ENCODE results near the gene SYMPK. TPM values are rescaled to one million over a fixed set of nuclear protein-coding genes. Genes with fewer than 3 reads are reported as not detected.

SYMPK gene
- total RNA-seq, 1 experiment from 2014 or later = 85.5 TPM

DNA sequence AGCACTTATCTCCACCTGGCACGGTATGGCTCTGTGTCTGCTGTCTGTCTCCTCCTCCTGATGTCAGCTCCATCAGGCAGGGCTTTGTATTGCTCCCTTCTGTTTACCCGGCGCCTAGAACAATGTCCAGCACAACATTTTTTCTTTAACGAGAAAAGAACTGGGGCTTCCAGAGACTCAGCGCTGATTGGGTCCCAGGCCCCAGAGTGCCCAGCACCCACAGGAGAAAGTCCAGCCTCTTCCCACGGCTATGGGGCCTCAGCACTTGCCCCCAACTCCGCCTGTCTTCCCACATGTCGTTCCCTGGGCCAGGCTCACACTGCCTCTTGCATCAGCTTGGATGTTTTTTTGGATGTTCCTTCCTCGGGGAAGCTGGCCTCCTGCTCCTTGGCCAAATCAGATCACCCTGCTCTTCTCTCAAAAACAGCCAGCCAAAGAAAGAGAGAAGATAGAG is 32.6 kb upstream of the SYMPK start:
- intact Hi-C loops (cut with micrococcal nuclease; ENCODE audit: unreplicated experiment) = no loop called here
- Histone ChIP-seq H3K4me3 (ENCODE audit: low read depth, low read length, poor library complexity, severe bottlenecking) (no peak overlapping the region), H3K9me3 (ENCODE audit: low read depth, low read length, poor library complexity, severe bottlenecking) (no peaks in the 10 kb centered on the region), H3K27ac (ENCODE audit: low read depth, low read length, poor library complexity, severe bottlenecking) (no peak overlapping the region), H3K27me3 (replicated peaks; ENCODE audit: insufficient read depth, low read depth, low read length, poor library complexity) (no peaks in the 10 kb centered on the region), H3K36me3 (ENCODE audit: insufficient read depth, low read length, poor library complexity, severe bottlenecking) (peaks cover 3% of the 10 kb centered on the region), H3K4me1 (ENCODE audit: insufficient read depth, low read length, poor library complexity, severe bottlenecking) (no peaks in the 10 kb centered on the region)
- TF ChIP-seq EZH2 (IDR thresholded peaks at IDR 0.05; ENCODE audit: borderline replicate concordance, low read depth, low read length, poor library complexity, severe bottlenecking) = no peak
- TF ChIP-seq, protein P1, sequence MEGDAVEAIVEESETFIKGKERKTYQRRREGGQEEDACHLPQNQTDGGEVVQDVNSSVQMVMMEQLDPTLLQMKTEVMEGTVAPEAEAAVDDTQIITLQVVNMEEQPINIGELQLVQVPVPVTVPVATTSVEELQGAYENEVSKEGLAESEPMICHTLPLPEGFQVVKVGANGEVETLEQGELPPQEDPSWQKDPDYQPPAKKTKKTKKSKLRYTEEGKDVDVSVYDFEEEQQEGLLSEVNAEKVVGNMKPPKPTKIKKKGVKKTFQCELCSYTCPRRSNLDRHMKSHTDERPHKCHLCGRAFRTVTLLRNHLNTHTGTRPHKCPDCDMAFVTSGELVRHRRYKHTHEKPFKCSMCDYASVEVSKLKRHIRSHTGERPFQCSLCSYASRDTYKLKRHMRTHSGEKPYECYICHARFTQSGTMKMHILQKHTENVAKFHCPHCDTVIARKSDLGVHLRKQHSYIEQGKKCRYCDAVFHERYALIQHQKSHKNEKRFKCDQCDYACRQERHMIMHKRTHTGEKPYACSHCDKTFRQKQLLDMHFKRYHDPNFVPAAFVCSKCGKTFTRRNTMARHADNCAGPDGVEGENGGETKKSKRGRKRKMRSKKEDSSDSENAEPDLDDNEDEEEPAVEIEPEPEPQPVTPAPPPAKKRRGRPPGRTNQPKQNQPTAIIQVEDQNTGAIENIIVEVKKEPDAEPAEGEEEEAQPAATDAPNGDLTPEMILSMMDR (conservative IDR thresholded peaks at IDR 0.05; ENCODE audit: low read depth, low read length) = no peak
- CTCF ChIA-PET = no interaction called here
- DNase-seq (ENCODE audit: low spot score) = no peak
- no TSS peak for BruUV-seq (replicated peaks)
- POLR2A ChIA-PET (ENCODE audit: low non-redundant PET) = no interaction called here

DNA sequence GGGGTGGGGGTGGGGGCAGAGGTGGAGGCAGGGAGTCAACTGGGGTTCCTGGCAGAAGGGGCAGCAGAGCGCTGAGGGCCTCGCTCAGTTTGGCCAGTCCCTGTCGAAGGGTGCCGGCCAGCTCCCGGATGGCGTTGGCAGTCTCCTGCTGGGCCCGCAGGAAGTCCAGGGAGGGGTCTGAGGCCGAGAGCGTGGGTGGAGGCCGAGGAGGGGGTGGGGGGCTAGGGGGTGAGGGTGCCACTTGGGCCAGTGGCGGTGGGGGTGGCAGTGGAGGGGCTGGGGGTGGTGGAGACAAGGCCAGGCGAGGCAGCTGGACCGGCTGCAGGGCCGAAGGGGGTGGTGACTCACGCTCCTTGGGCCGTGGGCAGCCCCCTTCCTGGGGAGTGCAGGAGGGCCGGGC is 27.9 kb upstream of the SYMPK start:
- TF ChIP-seq EZH2 (IDR thresholded peaks at IDR 0.05; ENCODE audit: borderline replicate concordance, low read depth, low read length, poor library complexity, severe bottlenecking) = no peak
- TF ChIP-seq, protein P1 (conservative IDR thresholded peaks at IDR 0.05; ENCODE audit: low read depth, low read length) = no peak
- peaks cover 2% of the 10 kb centered on the region for H3K4me1 ChIP-seq (ENCODE audit: insufficient read depth, low read length, poor library complexity, severe bottlenecking)
- H3K4me3 ChIP-seq (ENCODE audit: low read depth, low read length, poor library complexity, severe bottlenecking) = no peak overlapping the region
- ChIA-PET POLR2A (ENCODE audit: low non-redundant PET) (no interaction called here), CTCF (no interaction called here)
- no peak overlapping the region for H3K27ac ChIP-seq (ENCODE audit: low read depth, low read length, poor library complexity, severe bottlenecking)
- no peaks in the 10 kb centered on the region for H3K27me3 ChIP-seq (replicated peaks; ENCODE audit: insufficient read depth, low read depth, low read length, poor library complexity)
- DNase-seq (ENCODE audit: low spot score) = no peak
- H3K9me3 ChIP-seq (ENCODE audit: low read depth, low read length, poor library complexity, severe bottlenecking) = no peaks in the 10 kb centered on the region
- BruUV-seq (replicated peaks) = no TSS peak
- no peaks in the 10 kb centered on the region for H3K36me3 ChIP-seq (ENCODE audit: insufficient read depth, low read length, poor library complexity, severe bottlenecking)
- intact Hi-C loops (cut with micrococcal nuclease; ENCODE audit: unreplicated experiment) = no loop called here

DNA sequence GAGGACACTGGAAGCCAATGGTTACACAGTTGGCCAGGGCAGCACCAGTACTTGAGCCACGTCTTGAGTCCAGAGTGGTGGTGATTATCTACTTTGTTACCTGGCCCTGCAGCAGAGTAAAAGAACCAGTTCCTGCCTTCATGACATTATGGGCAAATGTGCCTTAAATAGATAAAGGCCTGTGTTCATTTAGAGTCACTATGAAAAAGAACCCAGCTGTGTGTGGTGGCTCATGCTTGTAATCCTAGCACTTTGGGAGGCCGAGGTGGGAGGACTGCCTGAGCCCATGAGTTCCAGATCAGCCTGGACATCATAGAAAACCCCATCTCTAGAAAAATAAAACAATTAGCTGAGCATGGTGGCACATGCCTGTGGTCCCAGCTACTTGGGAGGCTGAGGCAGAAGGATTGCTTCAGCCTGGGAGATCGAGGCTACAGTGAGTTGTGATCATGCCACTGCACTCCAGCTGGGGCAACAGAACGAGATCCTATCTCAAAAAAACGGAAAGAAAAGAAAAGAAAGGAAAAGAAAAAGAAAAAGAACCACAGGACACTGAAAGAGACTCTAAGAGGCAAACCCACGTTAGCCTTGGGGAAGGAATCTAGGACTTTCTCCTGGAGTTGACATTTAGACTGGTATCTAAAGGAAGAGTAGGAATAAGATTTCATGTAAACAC is 26.4 kb upstream of the SYMPK start:
- H3K4me1 ChIP-seq (ENCODE audit: insufficient read depth, low read length, poor library complexity, severe bottlenecking) = peaks cover 15% of the 10 kb centered on the region
- peaks cover 2% of the 10 kb centered on the region for H3K36me3 ChIP-seq (ENCODE audit: insufficient read depth, low read length, poor library complexity, severe bottlenecking)
- no peaks in the 10 kb centered on the region for H3K27me3 ChIP-seq (replicated peaks; ENCODE audit: insufficient read depth, low read depth, low read length, poor library complexity)
- CTCF ChIA-PET = no interaction called here
- POLR2A ChIA-PET (ENCODE audit: low non-redundant PET) = no interaction called here
- no peaks in the 10 kb centered on the region for H3K9me3 ChIP-seq (ENCODE audit: low read depth, low read length, poor library complexity, severe bottlenecking)
- no TSS peak for BruUV-seq (replicated peaks)
- intact Hi-C loops (cut with micrococcal nuclease; ENCODE audit: unreplicated experiment) = no loop called here
- DNase-seq (ENCODE audit: low spot score) = no peak
- no peak for TF ChIP-seq EZH2 (IDR thresholded peaks at IDR 0.05; ENCODE audit: borderline replicate concordance, low read depth, low read length, poor library complexity, severe bottlenecking)
- TF ChIP-seq, protein P1 (conservative IDR thresholded peaks at IDR 0.05; ENCODE audit: low read depth, low read length) = no peak
- H3K4me3 ChIP-seq (ENCODE audit: low read depth, low read length, poor library complexity, severe bottlenecking) = no peak overlapping the region
- H3K27ac ChIP-seq (ENCODE audit: low read depth, low read length, poor library complexity, severe bottlenecking) = no peak overlapping the region

Measured in A673 (cell line).